HG03469 (cell line): Measurements from ENCODE around the gene KDSR.
"Not testable (repeated sequence)": the region's sequence is repeated elsewhere in the genome, so short reads cannot be mapped to it uniquely, and the experiment has no call there.

Experiments used
- ATAC-seq: cut with Tn5 transposase; IDR thresholded peaks from one replicate; pipeline ENCODE4 v1.9.1; 2021; ENCODE audit warnings: mild to moderate bottlenecking, moderate library complexity, moderate number of reproducible peaks; ENCODE audit not compliant: unreplicated experiment

The KDSR gene

DNA sequence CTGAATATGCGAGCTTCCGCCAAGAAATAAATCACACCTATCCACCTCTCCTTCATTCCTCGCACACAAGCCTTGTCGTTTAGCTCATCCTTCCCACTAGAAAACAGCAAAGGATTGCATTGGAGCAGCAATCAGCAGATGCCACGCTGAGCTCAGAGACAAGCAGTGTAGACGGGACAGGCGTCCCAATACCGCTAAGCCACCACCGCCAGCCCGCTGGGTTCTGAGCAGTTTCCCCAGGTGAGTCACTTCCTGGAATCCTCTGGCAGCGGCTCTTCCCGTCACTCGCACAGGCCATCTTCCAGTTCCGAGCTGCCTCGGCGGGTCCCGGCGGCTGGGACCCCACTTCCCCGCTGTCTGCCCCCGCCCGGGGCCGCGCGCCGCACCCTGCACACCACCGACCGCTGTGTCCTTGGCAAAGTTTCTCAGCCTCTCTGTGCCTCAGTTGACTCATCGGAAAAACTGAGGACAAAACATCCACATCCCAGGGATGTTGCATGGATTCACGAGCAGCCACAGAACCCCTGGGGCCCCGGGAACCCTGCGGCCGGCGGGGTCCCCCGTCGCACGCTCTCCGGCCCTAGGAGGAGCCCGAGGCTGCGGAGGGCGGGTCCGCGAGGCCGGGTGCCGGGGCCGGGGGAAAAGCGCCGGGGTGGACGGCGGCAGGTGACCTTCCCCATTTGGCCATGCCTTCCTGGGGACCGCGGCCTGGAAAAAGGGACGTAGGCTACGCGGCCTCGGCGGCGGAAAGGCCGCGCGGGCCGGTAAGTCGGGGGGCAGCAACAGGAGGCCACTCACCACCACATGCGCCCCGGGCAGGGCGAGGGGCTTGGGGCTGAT lies 573 bp downstream of the KDSR start:
- peak; percentile 7 for ATAC-seq

DNA sequence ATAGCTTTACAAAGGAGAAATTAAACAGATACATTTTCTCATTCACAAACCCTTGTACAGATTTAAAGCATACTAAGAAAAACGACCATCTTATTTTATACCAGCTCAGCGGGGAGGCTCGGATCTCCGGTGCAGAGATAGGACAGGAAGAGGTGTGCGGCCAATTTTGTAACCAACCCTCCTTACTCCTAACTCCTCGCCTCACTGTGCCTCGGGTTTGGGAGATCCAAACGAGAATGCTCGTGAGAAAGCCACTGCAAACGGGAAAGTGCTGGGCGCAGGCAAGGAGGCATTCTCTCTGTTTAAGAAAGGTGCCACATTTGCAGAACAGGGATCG lies 1.2 kb downstream of the KDSR start:
- no peak for ATAC-seq

DNA sequence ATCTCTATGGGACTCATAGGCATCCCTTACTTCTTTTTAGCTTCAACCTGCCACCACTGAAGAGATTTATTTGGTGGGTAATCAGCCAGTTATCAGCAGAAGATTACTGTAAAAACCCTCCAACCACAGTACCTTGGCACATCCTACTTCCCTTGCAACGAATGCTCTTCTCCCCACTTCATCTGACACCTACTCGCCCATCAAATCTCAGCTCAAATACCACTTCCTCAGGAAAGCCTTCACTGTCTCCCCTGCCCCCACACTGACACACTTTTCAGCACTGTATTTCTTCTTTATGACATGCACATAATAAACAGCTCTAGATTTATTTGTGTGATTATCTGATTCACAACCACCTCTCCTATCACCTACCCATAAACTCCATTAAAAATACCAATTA lies 3.1 kb downstream of the KDSR start:
- ATAC-seq, result no peak

DNA sequence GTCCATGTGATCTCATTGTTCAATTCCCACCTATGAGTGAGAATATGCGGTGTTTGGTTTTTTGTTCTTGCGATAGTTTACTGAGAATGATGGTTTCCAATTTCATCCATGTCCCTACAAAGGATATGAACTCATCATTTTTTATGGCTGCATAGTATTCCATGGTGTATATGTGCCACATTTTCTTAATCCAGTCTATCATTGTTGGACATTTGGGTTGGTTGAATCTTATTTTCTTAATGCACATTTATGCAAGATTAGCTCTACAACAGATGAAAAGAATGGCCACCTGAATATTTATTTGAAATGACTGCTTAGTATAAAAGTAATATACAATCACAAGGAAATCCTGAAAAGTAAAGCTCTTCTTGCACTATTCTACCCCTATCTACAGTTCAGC lies 3.6 kb downstream of the KDSR start:
- ATAC-seq, result not testable (repeated sequence)

DNA sequence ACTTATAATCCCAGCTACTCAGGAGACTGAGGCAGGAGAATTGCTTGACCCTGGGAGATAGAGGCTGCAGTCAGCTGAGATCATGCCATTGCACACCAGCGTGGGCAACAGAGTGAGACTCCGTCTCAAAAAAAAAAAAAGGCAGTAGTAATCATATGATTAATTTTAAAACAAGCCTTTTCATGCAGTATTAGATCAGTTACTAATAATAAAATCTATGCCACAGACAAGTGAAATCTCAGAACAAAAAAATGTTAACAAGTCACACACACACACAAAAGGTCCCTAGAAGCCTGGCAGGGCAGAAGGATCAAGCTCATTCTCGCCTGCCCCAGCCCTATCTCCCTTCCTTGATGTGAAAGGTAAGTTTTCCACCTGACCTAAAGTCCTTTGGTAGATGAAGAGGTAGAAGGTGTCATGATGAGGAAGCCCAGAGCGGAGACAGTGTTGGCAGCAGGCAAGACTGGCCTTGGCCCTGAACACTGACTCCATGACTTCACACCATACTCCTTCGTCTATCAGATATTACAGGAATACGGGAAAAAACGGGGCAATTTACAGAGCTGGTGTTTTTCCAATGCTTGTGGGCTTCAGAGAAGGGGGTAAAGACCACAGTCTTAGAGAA lies 10.6 kb downstream of the KDSR start:
- ATAC-seq, result no peak

DNA sequence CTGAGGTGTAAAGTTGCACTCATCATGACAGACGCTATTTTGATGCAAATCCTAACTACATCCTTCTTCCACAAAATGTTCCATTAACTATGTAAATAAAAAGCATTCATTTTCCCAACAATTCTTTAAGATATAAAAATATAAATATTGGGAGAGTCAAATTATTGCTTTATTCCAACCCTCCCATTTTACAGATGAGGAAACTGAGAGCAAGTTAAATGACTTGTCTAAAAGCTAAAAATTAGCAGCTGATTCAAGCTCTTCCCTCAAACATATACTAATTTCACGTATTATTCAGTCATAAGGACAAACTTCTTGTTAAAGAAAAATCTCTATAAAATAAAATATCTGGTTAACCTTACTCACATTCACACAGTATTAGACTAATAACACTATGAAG lies 16.8 kb downstream of the KDSR start:
- no peak for ATAC-seq

- ATAC-seq, result no peak
Observed at GRCh38 chr18:63348508-63349136, 18.4 kb downstream of the KDSR start.

DNA sequence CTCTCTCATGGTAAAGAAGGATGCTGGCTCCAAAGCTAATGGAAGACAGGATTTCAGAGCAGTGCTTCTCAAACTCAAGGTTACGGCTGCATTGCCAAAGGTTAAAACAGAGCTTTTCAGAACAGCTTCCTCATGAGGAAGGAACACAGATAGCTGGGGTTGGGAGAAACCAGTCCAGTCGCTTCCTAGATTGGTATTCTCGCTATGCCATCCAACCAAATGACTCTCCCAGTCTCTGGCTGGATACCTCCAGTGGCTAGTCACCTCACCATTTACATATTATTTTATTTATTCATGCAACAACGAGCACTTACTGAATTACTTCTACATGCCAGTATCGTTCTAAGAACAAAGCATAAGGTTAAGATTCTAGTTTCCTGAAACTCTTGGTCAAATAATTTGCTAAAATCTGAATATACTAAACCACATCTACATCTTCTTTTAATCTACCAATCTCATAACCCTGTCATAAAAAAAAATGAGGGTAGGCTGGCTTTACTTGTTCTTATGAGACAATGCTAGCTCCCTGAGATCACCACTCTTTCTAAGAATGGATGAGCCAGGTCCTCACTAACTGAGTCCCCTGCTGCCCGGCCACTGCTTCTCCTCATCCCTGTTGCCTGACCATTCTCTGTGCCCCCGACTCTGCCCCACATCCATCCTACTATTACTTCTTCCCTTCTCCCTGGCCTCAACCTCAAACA lies 20.4 kb downstream of the KDSR start:
- ATAC-seq, result no peak

DNA sequence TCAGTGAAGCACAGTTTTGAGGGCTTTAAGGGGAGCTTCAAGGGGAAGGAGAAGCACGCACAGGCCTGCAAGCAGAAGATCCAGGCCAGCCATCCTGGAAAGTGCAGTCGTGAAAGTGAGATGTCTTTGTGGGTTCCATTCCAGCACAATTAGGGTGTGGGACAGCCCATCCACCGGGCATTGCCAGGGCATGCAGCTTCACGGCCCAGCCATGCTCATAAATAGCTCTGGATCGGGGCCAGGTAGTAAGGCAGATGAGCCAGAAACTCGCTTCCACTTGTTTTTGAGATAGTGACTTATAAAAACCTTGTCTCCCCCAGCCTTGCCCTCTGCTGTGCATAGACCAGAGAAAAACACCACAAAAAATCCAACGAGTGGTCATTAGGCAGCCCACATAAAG lies 21.0 kb downstream of the KDSR start:
- no peak for ATAC-seq

DNA sequence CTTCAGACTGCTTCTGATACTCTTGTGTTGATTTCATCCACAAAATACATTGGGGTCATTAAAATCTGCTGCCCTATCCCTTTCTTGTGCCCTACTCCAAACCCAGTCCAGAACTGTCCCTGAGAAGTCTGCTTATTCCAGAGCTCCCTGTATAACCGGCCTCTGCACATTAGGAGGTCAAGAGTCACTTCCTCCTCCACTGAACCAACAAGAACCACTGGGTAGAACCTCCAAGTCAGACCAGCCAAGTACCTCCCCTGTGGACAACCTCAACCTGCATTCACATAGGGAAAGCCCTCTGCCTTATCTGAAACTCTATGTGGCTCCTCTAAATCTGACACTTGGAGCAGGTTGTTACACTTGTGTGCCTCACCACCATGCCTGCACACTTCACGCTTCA lies 22.1 kb downstream of the KDSR start:
- ATAC-seq, result no peak

DNA sequence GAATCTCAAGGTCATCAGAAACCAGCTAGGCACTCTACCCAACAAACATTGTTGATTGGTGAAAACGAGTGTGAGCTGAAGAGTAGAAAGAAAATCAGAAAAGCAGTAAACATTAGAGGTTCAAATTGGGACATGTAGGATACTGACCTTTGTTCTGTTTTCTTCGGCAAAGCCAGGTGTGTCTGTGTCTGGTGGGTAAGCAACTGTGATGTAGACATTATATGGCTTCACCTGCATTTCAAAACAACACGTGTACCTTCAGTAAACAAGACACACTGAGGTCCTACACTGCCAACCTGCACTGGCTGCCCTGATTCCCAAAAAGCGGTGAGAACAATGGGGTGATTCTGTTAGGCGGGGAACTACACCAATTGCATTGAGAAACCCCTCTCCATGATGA lies 22.7 kb downstream of the KDSR start:
- no peak for ATAC-seq

GRCh38 chr18:63342206-63342605 lies 24.8 kb downstream of the KDSR start:
- ATAC-seq, result no peak

GRCh38 chr18:63339920-63340484 lies 27.0 kb downstream of the KDSR start:
- ATAC-seq, result no peak

DNA sequence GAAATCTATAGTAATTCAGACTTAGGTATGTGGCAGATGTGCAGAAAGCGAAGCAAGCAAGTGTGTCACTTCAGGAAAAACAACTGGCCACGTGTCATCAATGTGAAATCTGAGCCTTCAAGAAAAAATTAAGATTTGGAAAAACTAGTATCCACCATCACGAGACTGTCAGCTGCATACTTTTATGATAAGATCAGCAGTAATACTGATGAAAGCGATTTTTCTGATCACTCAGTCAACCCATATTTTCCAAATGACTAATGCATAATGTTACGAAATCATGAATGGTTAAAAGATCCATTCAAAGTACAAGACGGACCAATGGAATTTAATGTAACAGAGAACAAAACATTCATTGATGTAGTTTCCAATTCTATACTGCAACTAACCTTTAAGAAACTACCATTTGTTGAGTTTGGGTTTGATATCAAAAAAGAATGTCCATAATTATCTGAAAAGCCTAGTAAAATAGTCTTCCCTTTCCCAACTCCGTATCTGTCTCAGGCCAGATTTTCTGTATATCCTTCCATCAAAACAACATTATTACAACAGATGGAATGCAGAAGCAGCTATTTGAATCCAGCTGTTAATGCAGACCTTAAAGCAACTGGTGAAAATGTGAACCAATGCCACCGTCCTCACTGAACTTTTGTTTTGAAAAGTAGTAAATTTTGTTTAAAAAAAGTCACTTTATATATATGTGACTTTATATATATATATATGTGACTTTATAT lies 30.5 kb downstream of the KDSR start:
- ATAC-seq, result no peak

DNA sequence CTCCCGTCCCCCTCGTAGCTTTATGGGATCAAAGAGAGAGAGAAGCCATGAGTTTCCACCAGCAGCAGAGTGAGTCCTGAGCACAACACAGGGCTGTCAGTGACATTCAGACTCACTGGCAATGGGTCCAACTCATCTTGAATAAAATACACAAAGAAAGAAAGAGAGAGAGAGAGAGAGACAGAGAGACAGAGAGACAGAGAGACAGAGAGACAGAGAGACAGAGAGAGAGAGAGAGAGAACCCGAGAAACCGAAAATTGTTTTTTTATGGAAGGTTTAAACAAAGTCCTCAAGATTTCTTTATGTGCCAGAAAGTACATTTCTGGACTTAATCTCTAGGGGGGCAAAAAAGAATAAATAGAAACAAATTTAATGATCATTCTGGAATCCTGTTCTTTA lies 35.9 kb downstream of the KDSR start:
- ATAC-seq, result no peak

DNA sequence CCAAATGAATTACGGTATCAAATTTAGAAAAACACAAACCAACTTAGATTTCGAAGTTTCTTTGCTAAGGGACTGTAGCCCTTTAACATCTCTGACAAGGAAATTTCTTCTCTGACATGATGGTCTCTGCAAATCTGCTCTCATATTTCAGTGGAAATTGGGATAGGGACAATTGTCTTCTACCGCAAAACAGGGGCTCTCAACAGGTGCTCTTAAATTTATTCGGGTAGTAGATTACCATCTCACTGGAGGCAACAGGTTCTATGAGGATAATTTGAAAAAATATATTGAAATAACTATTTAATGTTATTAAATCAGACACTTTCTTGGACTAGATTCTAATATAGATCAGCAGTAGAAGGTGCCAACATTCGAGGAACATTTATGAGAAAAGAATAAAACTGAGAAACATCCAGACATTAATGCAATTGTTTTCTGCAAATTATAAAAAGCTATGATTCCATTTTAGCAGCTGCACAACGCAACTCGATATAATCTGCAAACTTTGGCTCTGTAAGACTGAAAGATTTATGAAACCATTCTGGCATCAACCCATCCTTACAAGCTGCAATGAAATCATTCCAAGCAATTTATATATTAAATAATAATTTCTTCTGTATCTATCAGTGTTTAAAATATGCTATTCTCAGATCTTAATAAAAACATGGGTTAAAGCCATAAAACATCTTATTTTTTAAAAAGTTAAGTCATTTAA lies 37.4 kb downstream of the KDSR start:
- no peak for ATAC-seq

DNA sequence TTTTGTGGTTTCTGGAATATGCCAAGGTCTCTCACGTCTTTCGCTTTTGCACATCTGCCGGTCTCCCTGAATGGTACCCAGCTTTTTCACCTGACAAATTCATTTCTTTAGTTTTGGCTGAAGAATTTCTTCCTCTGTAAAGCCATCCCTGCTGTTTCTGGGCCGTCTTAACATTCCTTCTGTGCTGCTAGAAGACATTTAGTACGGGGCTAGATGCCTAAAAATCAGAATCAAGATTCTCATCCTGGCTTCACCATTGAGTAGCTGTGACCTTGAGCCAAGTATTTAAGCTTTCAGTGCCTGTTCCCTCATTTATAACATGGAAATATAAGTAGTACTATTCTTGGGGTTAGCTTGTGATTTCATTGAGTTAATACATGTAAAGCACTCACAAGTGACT lies 41.0 kb downstream of the KDSR start:
- ATAC-seq, result no peak

- no peak for ATAC-seq
Observed at GRCh38 chr18:63325086-63325686, 41.8 kb downstream of the KDSR start.

DNA sequence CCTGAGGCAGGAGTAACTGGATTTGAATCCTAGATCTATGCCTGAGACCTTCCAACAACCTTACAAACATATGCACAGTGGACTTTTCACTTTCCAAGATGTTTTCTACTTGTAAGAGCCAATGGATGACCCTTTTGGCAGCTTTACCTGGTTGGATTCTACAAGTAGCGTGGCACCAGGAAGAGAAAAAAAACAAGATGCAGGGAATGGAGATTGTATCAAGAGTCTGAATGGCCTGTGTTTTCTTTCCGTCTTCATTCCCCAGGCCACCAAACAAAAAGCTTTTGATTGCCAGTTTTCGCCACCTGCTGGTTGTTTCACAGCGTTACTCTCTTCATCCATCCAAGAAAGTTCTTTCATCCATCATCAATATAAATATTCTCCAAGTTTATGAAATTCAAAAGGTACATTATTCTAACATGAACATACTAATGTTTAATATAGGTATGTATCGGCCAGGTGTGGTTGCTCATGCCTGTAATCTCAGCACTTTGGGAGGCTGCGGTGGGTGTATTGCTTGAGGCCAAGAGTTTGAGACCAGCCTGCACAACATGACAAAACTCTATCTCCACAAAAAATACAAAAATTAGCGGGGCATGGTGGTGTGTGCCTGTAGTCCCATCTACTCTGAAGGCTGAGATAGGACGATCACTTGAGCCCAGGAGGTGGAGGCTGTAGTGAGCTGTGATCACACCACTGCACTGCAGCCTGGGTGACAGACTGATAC lies 43.9 kb downstream of the KDSR start:
- ATAC-seq, result no peak
